HCEC 1CT (cell line): ENCODE measurements around the gene HPS1.

Source experiments
- DNase-seq: peaks from one replicate; pipeline ENCODE4 v3.0.0-alpha.2; 2017

HPS1 gene

GRCh38 chr10:98388101-98388655 is 58.6 kb downstream of the HPS1 start:
- DNase-seq, result no peak

DNA sequence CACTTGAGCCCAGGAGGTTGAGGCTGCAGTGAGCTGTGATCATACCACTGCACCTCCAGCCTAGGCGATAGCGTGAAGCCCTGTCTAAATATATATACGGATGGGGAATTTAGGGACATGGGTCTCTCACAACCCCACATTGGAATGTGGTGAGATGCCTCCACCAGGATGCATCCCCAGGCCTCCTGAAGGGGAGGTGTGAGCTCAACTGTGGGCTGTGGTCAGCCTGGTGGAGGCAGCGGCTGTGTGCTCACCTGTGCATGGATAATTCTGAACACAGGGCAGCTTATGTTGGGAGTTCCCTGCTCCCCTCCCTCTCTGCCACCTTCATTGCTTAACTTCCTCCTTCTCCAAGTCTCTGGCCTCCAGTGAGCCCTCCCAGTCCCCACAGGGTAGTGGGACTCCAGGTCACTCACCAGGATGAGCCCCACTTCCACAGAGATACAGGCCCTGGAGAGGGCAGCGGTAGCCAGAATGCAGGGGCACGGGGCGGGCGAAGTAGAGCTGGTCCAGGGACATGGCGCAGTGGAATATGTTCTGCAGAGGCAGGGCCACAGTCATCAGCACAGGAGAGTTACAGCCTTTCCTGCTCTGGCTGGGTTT is 62.1 kb downstream of the HPS1 start:
- no peak for DNase-seq

DNA sequence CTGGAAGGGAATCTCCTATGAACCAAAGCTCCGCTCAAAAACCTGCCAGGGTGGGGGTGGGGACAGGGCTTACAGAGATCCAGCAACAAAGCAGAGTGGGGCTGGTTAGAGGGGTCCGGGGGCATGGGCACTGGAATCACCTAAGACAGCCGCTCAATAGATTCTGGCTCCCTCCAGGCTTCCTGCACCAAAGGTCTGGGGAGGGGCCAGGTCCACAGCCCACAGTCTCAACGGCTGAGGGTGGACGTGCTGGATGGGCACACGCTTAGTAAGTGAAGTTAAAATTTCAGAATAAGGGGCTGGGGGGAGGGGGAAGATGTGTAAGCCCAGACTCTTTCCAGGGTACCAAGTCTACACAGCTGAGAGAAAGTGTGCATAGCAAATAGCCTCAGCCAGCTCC is 62.9 kb downstream of the HPS1 start:
- no peak for DNase-seq

DNA sequence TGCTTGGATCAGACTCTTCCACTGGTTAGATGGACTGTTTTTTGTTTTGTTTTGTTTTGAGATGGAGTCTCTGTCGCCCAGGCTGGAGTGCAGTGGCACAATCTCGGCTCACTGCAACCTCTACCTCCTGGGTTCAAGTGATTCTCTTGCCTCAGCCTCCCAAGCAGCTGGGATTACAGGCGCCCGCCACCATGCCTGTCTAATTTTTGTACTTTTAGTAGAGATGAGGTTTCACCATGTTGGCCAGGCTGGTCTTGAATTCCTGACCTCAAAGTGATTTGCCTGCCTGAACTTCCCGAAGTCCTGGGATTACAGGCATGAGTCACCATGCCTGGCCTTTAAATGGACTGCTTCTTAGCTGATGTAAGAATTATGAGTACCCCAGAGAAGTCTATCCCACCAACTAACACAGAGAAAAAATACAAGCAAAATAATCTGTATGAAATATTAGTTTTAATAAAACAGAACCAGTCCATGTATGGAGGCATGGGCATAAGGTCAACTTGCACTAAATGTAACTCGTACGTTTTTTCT is 63.5 kb downstream of the HPS1 start:
- peak; percentile 85 for DNase-seq

GRCh38 chr10:98382691-98383101 is 64.0 kb downstream of the HPS1 start:
- DNase-seq, result no peak

DNA sequence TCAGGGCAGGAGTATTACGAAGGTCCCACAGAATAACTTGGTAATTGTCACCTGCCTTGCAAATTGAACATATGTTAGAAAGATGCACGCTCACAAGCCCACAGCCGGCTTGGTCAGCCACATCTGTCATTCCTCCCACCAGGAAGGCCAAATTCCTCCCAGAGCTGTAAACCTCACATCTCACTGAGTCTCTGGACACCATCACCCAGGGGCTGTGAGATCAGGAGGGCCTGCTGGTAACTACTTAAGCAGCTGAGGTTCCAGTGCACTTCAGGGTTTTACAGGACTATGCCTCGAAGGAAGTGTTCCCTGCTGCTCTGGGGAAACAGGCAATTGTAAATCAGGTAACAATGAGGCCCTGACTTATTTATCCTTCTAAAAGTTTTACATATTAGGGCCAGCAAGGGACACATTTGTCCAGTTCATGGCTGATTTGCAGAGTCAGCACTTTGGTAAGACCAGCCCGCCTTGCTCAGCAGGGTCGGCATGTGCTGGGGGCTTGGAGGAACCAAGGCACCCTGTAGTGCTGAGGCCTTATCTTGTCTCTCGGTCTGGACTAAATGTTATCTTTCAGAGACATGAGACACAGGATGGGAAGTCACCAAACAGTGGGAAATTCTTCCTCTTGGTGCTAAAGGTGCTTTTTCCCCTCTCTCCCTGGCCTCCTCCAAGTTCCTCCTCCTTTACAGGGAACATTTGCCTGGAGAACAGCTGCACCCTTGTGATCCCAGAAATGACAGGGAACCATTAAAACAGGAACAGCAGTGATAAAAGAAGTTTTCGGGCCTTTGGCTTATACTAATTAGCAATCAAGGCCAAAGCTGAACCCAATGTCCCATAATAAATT is 66.0 kb downstream of the HPS1 start:
- DNase-seq, result no peak

GRCh38 chr10:98378722-98379121 is 68.0 kb downstream of the HPS1 start:
- DNase-seq, result peak; percentile 30

DNA sequence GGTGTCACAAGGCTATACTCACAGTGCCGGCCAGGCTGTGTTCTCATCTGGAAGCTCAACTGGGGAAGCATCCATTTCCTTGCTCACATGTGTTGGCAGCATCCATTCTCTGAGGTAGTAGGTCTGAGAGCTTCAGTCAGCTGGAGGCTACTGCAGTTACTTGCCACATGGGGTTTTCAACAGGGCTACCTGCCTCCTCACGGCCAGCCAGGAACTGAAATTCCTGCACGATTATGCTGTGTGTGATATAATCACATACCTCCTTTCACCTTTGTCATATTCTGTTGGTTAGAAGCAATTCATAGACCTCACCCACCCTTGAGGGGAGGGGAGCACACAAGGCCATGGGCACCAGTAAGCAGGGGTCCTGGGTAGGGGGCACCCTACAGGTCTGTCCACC is 69.2 kb downstream of the HPS1 start:
- DNase-seq, result no peak

DNA sequence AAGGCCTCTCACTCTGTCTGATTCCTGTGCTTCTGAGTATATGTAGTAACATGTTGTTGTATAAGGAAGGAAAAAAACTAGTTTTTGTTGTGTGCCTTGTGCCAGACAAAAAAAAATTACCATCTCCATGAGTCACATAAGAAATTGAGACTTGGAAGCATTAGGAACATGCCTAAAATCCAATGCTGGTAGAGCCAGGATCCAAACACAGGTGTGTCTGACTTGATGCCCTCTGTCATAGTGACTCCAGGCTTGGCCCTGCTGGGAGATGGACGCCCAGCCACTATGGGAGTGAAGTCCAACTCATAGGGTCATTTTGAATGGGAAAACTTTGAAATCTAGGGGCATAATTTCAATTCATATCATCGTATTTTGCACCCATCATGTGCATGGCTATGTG is 69.7 kb downstream of the HPS1 start:
- DNase-seq, result no peak

- no peak for DNase-seq
Observed at GRCh38 chr10:98376485-98376884, 70.2 kb downstream of the HPS1 start.

DNA sequence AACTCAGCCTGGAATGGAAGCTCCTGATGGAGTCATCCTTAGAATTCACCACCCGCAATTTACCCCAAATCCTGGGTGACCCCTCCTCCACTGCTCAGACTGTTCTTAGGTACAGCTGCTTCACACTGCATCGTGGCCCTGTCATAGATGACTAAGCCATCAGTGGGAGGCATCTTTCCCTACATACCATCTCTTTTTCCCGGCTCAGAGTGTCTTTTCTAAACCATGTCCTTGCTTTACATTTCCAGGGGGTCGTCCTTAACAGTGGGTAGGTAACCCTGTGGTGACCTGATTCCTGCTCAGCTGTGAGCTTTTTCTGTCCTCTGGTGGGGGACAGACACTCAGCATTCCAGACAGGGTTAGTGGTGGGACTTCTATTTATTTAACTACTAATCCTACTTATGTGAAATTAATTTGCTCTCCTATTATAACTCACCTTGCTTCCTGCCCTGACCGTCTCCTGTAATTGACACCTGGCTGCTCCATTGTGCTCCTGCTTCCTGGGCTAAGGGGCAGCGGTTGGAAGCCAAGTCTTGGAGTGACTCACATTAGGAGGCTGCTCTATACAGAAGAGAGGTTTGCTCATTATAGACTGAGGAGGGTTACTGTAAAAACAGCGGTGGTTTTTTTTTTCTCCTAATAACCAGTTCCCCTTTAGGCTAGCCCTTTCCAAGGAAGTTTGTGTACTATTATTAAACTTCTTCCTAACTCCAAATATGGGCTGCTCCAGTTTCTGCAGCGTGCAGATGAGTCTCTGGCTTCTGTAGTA is 72.3 kb downstream of the HPS1 start:
- DNase-seq, result peak; percentile 82

DNA sequence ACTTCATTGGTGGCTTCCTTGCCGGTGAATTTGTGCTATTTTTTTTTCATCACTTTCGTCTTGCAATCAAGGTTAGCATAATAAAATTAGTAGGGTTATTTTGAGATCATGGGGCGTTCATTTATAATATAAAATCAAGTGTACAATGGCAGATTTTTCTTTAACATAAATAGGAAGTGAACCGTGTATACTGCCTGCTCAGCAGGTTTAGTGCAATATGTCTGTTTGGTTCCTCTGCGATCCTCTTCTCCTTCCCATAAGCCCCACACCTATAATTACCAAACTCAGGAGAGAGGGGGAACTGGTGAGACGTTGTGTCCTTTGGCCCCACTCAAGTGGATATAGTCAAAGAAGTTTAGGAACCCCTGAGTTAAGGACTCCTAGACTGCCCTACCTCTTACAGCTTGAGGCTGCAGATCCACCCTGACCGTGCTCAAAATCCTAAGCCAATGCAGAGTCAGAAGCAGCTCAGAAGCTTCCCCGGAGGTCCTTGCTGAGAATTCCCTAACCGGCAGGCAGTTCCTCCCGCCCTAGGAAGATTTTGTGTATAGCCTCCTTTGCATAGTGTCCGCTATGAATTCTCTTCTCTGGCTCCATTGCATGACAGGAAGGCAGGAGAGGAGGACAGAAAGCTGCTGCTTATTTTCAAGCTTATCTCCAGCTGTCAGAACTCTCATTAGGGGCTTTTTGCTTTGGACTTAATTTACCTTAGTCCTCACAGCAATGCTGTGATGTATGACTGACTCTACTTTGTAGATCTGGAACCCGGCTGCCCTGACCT is 73.3 kb downstream of the HPS1 start:
- DNase-seq, result no peak

- no peak for DNase-seq
Observed at GRCh38 chr10:98370831-98371820, 75.6 kb downstream of the HPS1 start.

DNA sequence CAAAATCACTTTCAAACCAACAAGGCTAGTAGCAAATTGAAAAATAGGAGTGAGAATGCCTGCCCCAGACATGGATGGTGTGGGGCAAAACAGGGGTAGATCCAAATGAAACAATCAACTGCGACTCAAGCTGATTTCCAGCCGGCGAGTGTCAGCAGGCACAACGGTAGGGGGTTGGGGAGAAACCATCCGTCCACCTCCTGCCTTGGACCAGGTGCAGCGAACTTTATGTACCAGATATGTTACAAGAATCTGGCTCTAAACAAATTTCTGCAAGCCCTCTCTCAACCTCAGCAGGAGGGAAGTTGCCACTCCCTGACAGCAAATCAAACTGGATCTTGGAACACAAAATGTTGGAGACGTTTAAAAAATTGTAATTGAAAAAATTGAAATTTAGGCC is 76.9 kb downstream of the HPS1 start:
- DNase-seq, result no peak

DNA sequence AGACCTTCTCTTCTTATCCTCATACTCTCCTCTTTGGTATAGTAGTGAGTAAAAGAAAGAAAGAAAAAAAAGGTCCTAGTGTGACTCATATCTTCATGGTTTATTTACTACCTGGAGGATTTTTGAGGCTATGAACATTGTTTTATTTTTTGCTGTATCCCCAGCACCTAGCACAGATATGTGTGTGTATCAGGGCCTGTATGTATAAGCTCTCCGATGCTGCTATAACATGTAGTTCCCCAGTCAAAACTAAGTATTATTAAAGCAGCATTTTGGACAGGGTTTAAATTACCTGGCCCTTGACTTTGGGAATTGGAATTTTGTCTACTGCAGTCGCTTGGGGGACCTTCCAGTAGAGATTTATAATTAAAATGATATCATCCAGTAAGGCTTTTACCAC is 78.1 kb downstream of the HPS1 start:
- DNase-seq, result no peak

- DNase-seq, result no peak
Observed at GRCh38 chr10:98367604-98368451, 78.9 kb downstream of the HPS1 start.
